Stimulated activated naive B cell treated with anti-CD40 and anti-IgM and Interleukin-4, amounts not matched to agents 10 μg/mL and 1 μg/mL and 100 μg/mL, for 72 hours (primary cell): Measurements from ENCODE around the gene KLF13.

Experiments
- ATAC-seq, 2 donors: fragments of 150-1000 bp; cut with Tn5 transposase; replicated peaks; 2 replicates each; pipeline ENCODE4 v1.10.0; 2021; ENCODE audit warnings: moderate library complexity in 1 of 2
- DNase-seq: peaks from one replicate; pipeline ENCODE4 v3.0.0; 2021
- H3K27ac Mint-ChIP-seq: one replicate; pipeline ENCODE4 v1.8.0; 2022; ENCODE audit warnings: mild to moderate bottlenecking, mixed read lengths
- H3K27me3 Mint-ChIP-seq, 2 donors: one replicate each; pipeline ENCODE4 v1.8.0; 2022; ENCODE audit warnings: mixed read lengths in 2 of 2
- H3K36me3 Mint-ChIP-seq, 2 donors: one replicate each; pipeline ENCODE4 v1.8.0; 2022; ENCODE audit warnings: mixed read lengths in 2 of 2, mild to moderate bottlenecking in 1 of 2
- H3K4me1 Mint-ChIP-seq, 2 donors: one replicate each; pipeline ENCODE4 v1.8.0; 2022; ENCODE audit warnings: mixed read lengths in 2 of 2, mild to moderate bottlenecking in 1 of 2
- H3K4me3 Mint-ChIP-seq, 2 donors: one replicate each; pipeline ENCODE4 v1.8.0; 2022; ENCODE audit warnings: mild to moderate bottlenecking in 2 of 2, mixed read lengths in 2 of 2, moderate library complexity in 1 of 2
- H3K9me3 Mint-ChIP-seq, 2 donors: one replicate each; pipeline ENCODE4 v1.8.0; 2022; ENCODE audit warnings: mixed read lengths in 2 of 2, mild to moderate bottlenecking in 1 of 2

Gene KLF13

GRCh38 chr15:31358957-31359701, 32.5 kb downstream of the KLF13 start:
- Mint-ChIP-seq H3K27ac (peak overlapping the region; percentile 97), H3K27me3 (no peaks in the 10 kb centered on the region), H3K4me1 (peaks cover 75 to 100% of the 10 kb centered on the region in 2 donors), H3K9me3 (no peaks in the 10 kb centered on the region), H3K4me3 (peak overlapping the region; percentile 31 to 70), H3K36me3 (peaks cover 39 to 58% of the 10 kb centered on the region in 2 donors)
- ATAC-seq (no peak), DNase-seq (no peak)

- no peaks in the 10 kb centered on the region for H3K9me3 Mint-ChIP-seq
- H3K4me3 Mint-ChIP-seq, result peak overlapping the region; percentile 56 to 70
- no peaks in the 10 kb centered on the region for H3K27me3 Mint-ChIP-seq
- ATAC-seq, result no peak
- H3K36me3 Mint-ChIP-seq, result peaks cover 37 to 60% of the 10 kb centered on the region in 2 donors
- peaks cover 81 to 100% of the 10 kb centered on the region in 2 donors for H3K4me1 Mint-ChIP-seq
- H3K27ac Mint-ChIP-seq, result peak overlapping the region; percentile 97
- no peak for DNase-seq
These were observed 33.1 kb downstream of the KLF13 start for GRCh38 chr15:31359702-31360111.

GRCh38 chr15:31360158-31360561, 33.5 kb downstream of the KLF13 start:
- H3K27ac Mint-ChIP-seq, result peak overlapping the region; percentile 97
- H3K36me3 Mint-ChIP-seq, result peaks cover 33 to 56% of the 10 kb centered on the region in 2 donors
- no peaks in the 10 kb centered on the region for H3K27me3 Mint-ChIP-seq
- H3K9me3 Mint-ChIP-seq, result no peaks in the 10 kb centered on the region
- ATAC-seq, result no peak
- H3K4me3 Mint-ChIP-seq, result peak overlapping the region; percentile 56 to 70
- DNase-seq, result no peak
- H3K4me1 Mint-ChIP-seq, result peaks cover 81 to 100% of the 10 kb centered on the region in 2 donors

- Mint-ChIP-seq H3K27ac (peak overlapping the region; percentile 97), H3K4me3 (peak overlapping the region; percentile 77 to 79), H3K27me3 (no peaks in the 10 kb centered on the region), H3K36me3 (peaks cover 25 to 46% of the 10 kb centered on the region in 2 donors), H3K9me3 (no peaks in the 10 kb centered on the region), H3K4me1 (peaks cover 81 to 100% of the 10 kb centered on the region in 2 donors)
- peak; percentile 61 for DNase-seq
- peak; percentile 75 to 77 for ATAC-seq
These were observed 34.5 kb downstream of the KLF13 start for GRCh38 chr15:31360843-31361763.

- no peaks in the 10 kb centered on the region for H3K9me3 Mint-ChIP-seq
- H3K4me1 Mint-ChIP-seq, result peaks cover 81 to 100% of the 10 kb centered on the region in 2 donors
- peak overlapping the region; percentile 77 to 79 for H3K4me3 Mint-ChIP-seq
- no peaks in the 10 kb centered on the region for H3K27me3 Mint-ChIP-seq
- peaks cover 19 to 38% of the 10 kb centered on the region in 2 donors for H3K36me3 Mint-ChIP-seq
- ATAC-seq (no peak), DNase-seq (no peak)
- peak overlapping the region; percentile 97 for H3K27ac Mint-ChIP-seq
These were observed 35.3 kb downstream of the KLF13 start for GRCh38 chr15:31361764-31362515.

- Mint-ChIP-seq H3K4me3 (peak overlapping the region in 1 of 2 donors; percentile 8), H3K27me3 (no peaks in the 10 kb centered on the region), H3K27ac (peak overlapping the region; percentile 73), H3K4me1 (peaks cover 84 to 100% of the 10 kb centered on the region in 2 donors), H3K36me3 (peaks cover 17 to 42% of the 10 kb centered on the region in 2 donors), H3K9me3 (no peaks in the 10 kb centered on the region)
- ATAC-seq (no peak), DNase-seq (no peak)
These were observed 36.3 kb downstream of the KLF13 start for GRCh38 chr15:31362886-31363285.

- DNase-seq (no peak), ATAC-seq (no peak)
- H3K27me3 Mint-ChIP-seq, result no peaks in the 10 kb centered on the region
- peaks cover 75 to 100% of the 10 kb centered on the region in 2 donors for H3K4me1 Mint-ChIP-seq
- peaks cover 0 to 2% of the 10 kb centered on the region in 2 donors for H3K9me3 Mint-ChIP-seq
- H3K4me3 Mint-ChIP-seq, result peak overlapping the region; percentile 25 to 61
- H3K36me3 Mint-ChIP-seq, result peaks cover 16 to 43% of the 10 kb centered on the region in 2 donors
- peak overlapping the region; percentile 91 for H3K27ac Mint-ChIP-seq
These were observed 37.8 kb downstream of the KLF13 start for GRCh38 chr15:31364301-31365031.

GRCh38 chr15:31365032-31365654, 38.5 kb downstream of the KLF13 start:
- Mint-ChIP-seq H3K4me3 (peak overlapping the region; percentile 66 to 75), H3K36me3 (peaks cover 19 to 44% of the 10 kb centered on the region in 2 donors), H3K27me3 (no peaks in the 10 kb centered on the region), H3K27ac (peak overlapping the region; percentile 91), H3K4me1 (peaks cover 74 to 100% of the 10 kb centered on the region in 2 donors), H3K9me3 (peaks cover 0 to 5% of the 10 kb centered on the region in 2 donors)
- ATAC-seq (no peak), DNase-seq (no peak)

- H3K4me1 Mint-ChIP-seq, result peaks cover 72 to 100% of the 10 kb centered on the region in 2 donors
- H3K9me3 Mint-ChIP-seq, result peaks cover 0 to 5% of the 10 kb centered on the region in 2 donors
- no peaks in the 10 kb centered on the region for H3K27me3 Mint-ChIP-seq
- peak overlapping the region; percentile 91 for H3K27ac Mint-ChIP-seq
- H3K36me3 Mint-ChIP-seq, result peaks cover 21 to 47% of the 10 kb centered on the region in 2 donors
- peak overlapping the region; percentile 66 to 75 for H3K4me3 Mint-ChIP-seq
- DNase-seq (peak; percentile 51), ATAC-seq (peak; percentile 69 to 72)
These were observed 39.1 kb downstream of the KLF13 start for GRCh38 chr15:31365655-31366127.

- Mint-ChIP-seq H3K27me3 (no peaks in the 10 kb centered on the region), H3K9me3 (peaks cover 0 to 5% of the 10 kb centered on the region in 2 donors), H3K4me1 (peaks cover 76 to 100% of the 10 kb centered on the region in 2 donors), H3K36me3 (peaks cover 21 to 52% of the 10 kb centered on the region in 2 donors), H3K27ac (peak overlapping the region; percentile 91), H3K4me3 (peak overlapping the region; percentile 66 to 75)
- no peak for DNase-seq
- no peak for ATAC-seq
These were observed 39.6 kb downstream of the KLF13 start for GRCh38 chr15:31366169-31366734.

GRCh38 chr15:31367021-31367729, 40.5 kb downstream of the KLF13 start:
- Mint-ChIP-seq H3K36me3 (peaks cover 20 to 53% of the 10 kb centered on the region in 2 donors), H3K9me3 (peaks cover 0 to 5% of the 10 kb centered on the region in 2 donors), H3K4me3 (peak overlapping the region; percentile 14 to 41), H3K27ac (peak overlapping the region; percentile 91), H3K27me3 (no peaks in the 10 kb centered on the region), H3K4me1 (peaks cover 70 to 97% of the 10 kb centered on the region in 2 donors)
- DNase-seq (no peak), ATAC-seq (no peak)
